Inferior parietal cortex (tissue), 1 donor: ENCODE data around the gene FOXA2.
"Not testable (repeated sequence)": the region's sequence is repeated elsewhere in the genome, so short reads cannot be mapped to it uniquely, and the experiment has no call there.

ENCODE experiments used
- DNase-seq: peaks from one replicate; pipeline ENCODE4 v3.0.0-alpha.2; 2016; ENCODE audit errors: extremely low spot score

The FOXA2 gene

GRCh38 chr20:22584522-22584921 lies at the start of gene FOXA2:
Gene FOXA2, minus strand, starts transcription at chr20:22584572. Its CDS starts 294 bp downstream, at chr20:22584278.
- no peak for DNase-seq

GRCh38 chr20:22630701-22631100 lies 46.3 kb upstream of the FOXA2 start:
- DNase-seq = no peak

GRCh38 chr20:22629927-22630326 lies 45.6 kb upstream of the FOXA2 start:
- DNase-seq = no peak

DNA sequence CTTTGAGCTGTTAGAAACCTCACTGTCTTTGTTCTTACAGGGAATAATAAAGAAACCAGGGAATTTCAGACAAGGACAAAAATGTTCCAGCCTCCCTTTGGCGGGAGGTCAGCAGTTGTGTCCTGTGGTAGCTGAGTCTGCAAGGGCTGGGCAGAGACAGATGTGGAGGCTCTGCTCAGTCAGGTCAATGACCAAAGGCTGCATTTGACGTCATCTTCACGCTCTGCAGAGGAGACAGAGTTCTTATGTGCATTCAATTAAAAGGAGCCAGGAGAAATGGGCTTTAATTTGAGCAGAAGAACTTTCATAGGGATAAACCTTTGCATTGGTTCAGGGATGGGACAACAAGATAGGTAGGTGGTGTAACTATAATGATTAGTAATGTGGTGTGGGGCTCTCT lies 45.1 kb upstream of the FOXA2 start:
- no peak for DNase-seq

DNA sequence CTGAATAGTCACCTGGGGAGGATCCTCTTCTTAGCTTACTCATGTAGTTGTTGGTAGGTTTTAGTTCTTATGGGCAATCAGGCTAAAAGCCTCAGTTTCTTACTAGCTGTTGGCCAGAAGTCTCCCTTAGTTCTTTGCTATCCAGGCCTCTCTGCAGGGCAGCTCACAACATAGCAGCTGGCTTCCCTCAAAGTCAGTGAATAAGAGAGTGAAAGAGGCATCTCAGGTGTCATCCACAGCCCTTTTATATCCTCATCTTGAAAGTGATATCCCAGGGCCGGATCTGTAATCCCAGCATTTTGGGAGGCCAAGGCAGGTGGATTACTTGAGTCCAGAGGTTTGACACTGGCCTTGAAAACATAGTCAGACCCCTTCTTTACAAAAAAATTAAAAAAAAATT lies 42.1 kb upstream of the FOXA2 start:
- DNase-seq = no peak

DNA sequence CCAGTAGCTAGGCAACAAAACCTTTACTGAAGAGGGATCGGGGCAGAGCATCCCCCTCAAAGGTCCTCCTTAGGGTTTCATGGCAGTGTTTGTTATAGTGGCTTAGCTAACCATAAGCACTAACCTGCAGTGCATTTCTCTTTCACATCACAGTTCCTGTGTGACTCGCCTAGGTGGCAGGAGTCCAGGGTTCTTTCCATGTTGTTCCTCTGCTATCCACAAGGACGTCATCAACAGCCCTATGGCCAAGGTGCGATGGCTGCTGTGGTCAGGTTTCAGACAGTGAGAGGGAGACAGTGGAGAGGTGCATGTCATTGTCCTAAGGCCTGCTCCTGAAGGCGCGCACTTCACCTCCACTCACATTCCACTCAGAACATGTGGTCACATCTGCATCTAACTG lies 38.8 kb upstream of the FOXA2 start:
- no peak for DNase-seq

GRCh38 chr20:22620342-22620741 lies 36.0 kb upstream of the FOXA2 start:
- no peak for DNase-seq

DNA sequence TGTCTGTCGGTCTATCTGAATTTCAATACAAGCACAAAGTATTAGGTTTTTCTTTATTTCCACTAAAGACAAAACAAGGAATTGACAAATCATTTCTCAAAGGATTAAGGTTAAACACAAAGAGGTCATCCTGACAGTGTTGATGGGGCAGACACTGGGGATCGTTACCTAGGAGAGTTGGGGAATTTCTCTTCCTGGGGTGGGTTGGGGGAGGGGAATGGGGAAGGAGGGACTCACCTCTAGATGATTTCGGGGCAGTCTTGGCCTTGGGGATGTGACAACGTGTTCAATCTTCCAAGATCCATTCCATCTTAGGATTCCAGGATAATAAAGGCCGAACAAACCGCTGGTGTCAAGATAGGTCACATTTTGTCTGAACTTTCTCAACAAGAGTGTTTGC lies 35.4 kb upstream of the FOXA2 start:
- DNase-seq = no peak

DNA sequence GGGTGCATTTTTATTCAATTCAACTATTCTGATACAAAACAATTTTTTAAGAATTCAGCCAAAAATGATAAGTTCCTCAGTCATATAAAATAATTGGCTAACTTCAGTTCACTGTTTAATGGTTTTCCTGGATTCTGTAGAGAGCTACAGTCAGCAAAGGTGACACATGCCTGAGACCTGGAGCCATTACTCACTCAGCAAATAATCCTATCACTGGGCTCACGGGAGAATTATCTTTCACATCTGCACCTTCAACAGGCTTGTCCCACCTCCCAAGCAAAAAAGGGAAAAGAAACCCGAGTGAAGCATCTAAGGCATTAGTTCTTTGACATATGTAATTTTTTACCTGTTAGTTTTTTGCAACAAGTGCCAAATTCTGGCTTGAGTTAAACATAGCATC lies 34.9 kb upstream of the FOXA2 start:
- no peak for DNase-seq

DNA sequence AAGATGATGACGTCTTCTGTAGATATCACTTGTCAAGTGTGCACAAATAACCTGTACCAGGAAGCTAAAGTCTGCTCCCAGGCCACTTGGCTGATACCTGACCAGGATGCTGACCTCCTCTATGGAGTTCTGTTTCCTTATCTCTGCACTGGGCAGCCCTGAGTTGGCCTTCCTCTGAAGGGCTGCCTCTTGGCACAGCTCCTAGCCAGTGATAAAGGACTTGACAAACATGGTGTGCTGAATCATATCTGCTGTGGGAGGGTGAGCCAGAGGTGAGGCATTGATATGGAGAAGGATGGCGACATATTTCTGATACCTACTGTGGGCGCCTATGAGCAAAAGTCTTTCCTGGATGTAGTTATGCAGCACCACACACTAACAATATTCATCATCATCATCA lies 32.8 kb upstream of the FOXA2 start:
- DNase-seq = no peak

DNA sequence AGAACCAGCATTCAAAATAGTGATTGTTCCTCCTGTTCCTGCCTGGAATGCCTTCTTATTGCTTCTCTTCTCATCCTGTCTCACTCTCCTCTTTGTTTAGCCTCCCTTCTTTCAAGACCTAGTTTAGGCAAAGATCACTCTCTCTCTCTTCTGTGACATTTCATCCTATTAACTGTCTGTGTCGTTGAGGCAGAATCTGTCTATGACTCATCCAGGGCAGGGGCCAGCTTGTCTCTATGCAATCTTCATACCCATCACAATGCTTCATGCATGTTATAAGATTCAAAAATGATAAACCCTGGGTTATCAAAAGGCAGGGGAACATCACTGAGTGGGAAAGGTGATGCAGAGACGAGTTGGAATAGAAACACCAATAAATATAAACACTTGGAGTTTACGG lies 32.2 kb upstream of the FOXA2 start:
- DNase-seq = no peak

DNA sequence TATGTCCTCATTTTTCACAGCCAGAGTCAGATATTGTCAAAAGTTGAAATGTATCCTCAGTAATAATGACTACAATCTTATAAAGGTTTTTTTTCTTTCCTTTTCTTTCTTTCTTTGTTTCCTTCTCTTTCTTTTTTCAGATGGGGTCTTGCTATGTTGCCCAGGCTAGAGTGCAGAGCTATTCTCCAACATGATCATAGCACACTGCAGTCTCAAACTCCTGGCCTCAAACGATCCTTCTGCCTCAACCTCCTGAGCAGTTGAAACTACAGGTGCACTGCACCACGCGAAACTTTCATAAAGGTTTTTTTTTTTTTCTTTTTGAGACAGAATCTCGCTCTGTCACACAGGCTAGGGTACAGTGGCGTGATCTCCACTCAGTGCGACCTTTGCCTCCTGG lies 31.1 kb upstream of the FOXA2 start:
- no peak for DNase-seq

GRCh38 chr20:22611636-22612035 lies 27.3 kb upstream of the FOXA2 start:
- no peak for DNase-seq

DNA sequence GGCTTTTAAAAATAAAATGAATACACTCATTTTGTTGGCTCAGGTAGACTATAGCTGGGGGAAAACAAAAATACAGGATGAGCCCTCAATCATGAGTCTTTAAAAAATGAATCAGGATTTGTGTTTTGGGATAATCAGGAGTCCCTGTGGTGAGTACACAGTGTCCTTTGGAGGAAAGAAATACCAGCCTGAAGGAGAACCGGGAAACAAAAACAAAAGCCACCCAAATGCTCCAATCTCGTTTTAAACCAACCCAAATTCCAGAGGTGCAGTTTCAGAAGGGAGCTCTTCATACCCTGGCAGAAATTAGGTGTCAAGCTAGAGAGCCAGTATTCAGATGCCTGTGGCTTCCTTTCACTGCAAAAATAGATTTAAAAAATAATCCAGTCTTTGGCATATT lies 23.3 kb upstream of the FOXA2 start:
- no peak for DNase-seq

DNA sequence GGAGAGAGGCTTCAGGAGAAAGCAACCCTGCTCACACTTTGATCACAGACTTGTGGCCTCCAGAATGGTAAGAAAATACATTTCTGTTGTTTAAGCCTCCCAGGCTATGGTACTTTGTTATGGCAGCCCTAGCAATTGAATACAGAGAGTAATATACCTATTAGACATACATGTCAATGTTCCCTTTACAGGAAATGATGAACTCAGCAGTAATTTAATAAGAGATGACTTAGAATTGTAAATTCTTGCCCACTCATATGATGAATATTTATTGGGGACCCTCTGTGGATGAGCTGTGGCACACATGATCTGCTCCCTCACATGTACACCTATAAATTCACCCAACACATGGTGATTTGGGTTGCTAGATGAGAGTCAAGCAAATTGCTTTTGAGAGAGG lies 20.4 kb upstream of the FOXA2 start:
- no peak for DNase-seq

- no peak for DNase-seq
Measured at GRCh38 chr20:22601361-22602141, 17.2 kb upstream of the FOXA2 start.

DNA sequence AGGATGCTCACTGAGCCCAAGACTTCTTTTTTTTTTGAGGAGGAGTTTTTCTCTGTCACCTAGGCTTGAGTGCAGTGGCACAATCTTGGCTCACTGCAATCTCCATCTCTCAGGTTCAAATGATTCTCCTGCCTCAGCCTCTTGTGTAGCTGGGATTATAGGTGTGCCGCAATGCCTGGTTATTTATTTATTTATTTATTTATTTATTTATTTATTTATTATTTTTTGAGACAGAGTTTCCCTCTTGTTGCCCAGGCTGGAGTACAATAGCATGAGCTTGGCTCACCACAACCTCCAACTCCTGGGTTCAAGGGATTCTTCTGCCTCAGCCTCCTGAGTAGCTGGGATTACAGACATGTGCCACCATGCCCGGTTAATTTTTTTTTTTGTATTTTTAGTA lies 14.9 kb upstream of the FOXA2 start:
- not testable (repeated sequence) for DNase-seq

DNA sequence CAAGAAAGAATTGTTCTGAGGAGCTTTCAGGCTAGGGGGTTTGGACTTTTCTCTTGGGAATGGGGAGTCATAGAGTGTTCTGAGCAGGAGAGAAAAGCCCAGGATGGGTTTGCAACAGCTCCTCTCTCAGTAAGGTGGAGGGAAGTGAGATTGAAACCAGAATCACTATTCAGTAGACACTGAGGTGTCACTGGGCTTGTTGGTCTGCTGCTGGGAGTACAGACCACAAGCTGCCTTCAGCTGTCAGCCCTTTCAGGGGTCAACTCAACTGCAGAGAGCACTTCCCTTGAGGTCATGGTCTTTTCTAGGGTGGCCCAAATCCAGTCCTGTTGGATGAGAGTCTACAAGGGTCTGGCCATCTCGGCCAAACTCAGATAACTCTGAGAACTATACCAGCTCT lies 12.9 kb upstream of the FOXA2 start:
- no peak for DNase-seq

DNA sequence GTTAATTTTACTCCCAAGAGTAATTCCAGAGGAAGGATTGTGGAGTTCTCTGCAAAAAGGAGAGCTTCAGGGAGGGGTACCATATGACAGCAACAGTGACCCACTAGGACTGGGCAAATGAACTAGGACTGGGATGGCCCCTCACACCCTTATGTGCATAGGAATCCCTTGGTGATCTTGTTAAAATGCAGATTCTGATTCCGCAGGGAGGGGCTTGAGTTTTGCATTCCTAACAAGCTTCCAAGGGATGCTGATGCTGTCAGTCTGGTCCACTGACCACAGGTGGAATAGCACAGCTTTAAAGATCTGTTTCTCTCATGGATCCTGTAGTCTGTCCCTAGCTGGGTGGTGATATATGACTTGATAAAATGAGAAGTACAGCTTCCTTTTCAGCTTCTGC lies 6.3 kb upstream of the FOXA2 start:
- DNase-seq = no peak

GRCh38 chr20:22586645-22587310 lies 2.4 kb upstream of the FOXA2 start:
- DNase-seq = no peak

DNA sequence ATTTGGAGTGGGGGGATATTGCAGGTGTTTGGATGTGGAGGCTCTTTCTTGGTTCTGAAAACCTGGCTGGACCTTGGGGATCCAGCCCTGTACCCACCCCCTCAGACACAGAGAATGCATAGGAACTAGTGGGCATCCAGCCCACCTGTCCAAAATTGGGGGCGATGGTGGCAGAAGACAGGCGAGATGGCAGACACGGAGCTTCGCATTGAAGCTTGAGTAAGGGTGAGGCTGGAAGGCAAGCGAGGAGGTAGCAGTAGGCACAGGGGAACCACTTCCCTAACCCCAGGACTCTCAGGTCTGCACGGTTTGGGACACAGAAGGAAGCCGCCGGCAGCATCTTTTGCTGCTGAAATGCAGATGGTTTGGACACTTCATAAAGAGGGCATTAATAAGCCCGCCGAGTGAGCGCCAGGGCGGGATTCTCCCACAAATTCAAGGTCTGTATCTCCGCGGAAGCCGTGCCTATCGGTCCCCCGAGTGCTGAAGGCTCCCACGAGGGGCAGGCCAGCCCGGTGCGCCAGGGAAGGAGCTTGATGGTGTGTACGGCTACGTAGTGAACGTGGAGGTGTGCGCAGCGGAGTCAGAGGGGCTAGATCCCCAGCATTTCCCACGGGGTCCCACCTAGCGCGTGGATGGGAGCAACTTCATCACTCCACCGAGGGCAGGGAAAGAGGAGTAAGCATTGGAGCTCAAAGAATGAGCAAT lies 1.6 kb upstream of the FOXA2 start:
- DNase-seq = no peak

DNA sequence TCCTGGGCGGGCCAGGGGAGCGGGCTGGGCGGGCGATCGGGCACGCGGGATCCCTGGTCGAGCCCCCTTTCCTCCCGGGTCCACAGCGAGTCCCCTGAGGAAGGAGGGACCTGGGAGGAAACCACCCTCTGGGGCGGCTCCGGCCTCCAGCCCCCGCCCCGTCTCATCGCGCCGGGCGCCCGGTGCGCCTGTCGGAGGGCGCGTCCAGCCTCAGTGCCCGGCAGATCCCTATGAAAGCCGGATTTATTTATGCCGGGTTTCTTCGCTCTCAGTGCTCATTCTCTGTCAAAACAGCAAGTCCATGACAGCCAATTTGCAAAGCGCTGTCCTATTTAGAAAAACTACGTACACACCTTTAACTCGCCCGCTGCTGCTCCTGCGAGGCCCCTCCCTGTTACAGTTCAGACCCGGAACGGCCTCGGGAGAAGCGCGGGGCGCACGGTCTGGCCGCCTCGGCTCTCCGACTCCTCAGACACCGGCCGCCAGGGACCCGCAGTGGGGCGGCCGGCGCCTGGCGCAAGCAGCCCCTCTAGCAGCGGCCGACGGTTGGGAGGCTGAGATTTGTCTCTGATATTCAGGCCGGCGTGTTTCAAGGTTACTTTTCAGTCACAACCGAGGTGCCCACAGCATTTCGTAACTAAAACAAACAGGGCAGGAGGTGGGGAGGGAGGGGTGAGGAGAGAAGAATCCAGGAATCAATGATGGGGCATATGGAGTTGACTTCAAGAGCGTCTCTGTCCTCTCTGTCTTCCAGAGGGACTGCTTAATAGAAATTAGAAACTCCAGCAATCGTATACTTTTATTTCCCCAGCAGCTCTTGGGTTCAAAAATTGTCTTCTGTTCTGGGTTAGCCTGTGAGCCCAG lies 782 bp upstream of the FOXA2 start:
- DNase-seq = no peak
